B cell (primary cell): ENCODE data around the gene CNOT1. TPM values are rescaled to one million over a fixed set of nuclear protein-coding genes. Genes with fewer than 3 reads are reported as not detected.

ENCODE experiments used
- ATAC-seq: fragments of 200-7000 bp; cut with Tn5 transposase; one replicate; pipeline ENCODE4 v1.10.0; 2021; ENCODE audit warnings: low read depth, mild to moderate bottlenecking, moderate number of reproducible peaks, moderate library complexity
- CTCF ChIA-PET: fragments of 350-600 bp; sonication (Branson Sonifier 250); formaldehyde crosslinking; loops from one replicate; lab custom pipeline; 2021; ENCODE audit warnings: antibody characterized with exemption, inconsistent platforms; lab: Charles Lee
- POLR2A ChIA-PET: fragments of 350-600 bp; sonication (Branson Sonifier 250); formaldehyde crosslinking; loops from one replicate; lab custom pipeline; 2021; ENCODE audit warnings: antibody characterized with exemption; lab: Charles Lee
- DNase-seq: peaks from one replicate; pipeline ENCODE4 v3.0.0; 2013
- H2AFZ ChIP-seq: 2 replicates; pipeline ENCODE4 v1.6.1; 2012; ENCODE audit warnings: mild to moderate bottlenecking, low read depth, low read length; ENCODE audit not compliant: insufficient read depth, poor library complexity, severe bottlenecking
- H3K27ac ChIP-seq, 2 donors: 1 replicate in 1 of 2; 2 replicates in 1 of 2; pipeline ENCODE4 v1.5.1; 2012 to 2013; ENCODE audit warnings: low read length in 2 of 2, mild to moderate bottlenecking in 2 of 2, moderate library complexity in 1 of 2
- H3K27me3 ChIP-seq, 4 experiments: fragments of 200-600 bp in 1 of 4; sonication (generic) in 1 of 4; replicated peaks in 1 of 4; 1 replicate in 2 of 4; 2 replicates in 2 of 4; pipeline versions ENCODE4 v1.6.1 to v1.7.0; 2013 to 2016; ENCODE audit warnings: low read length in 3 of 4, mild to moderate bottlenecking in 2 of 4, mixed read lengths in 1 of 4, moderate library complexity in 1 of 4; ENCODE audit not compliant: insufficient read depth in 4 of 4, control insufficient read depth in 3 of 4; ENCODE audit errors: control extremely low read depth in 1 of 4
- H3K36me3 ChIP-seq, 2 experiments: replicated peaks in 1 of 2; 1 replicate in 1 of 2; 2 replicates in 1 of 2; pipeline versions ENCODE4 v1.6.1 to v1.7.1; 2013; ENCODE audit warnings: low read length in 1 of 2; ENCODE audit not compliant: insufficient read depth in 2 of 2, control insufficient read depth in 1 of 2; ENCODE audit errors: control extremely low read depth in 1 of 2, extremely low read depth in 1 of 2
- H3K4me1 ChIP-seq, 2 donors: fragments of 200-600 bp in 1 of 2; sonication (generic) in 1 of 2; 1 replicate in 1 of 2; 2 replicates in 1 of 2; pipeline versions ENCODE4 v1.5.1 to v1.6.1; 2013 to 2017; ENCODE audit warnings: low read length in 2 of 2; ENCODE audit not compliant: control insufficient read depth in 2 of 2, insufficient read depth in 2 of 2
- H3K4me2 ChIP-seq: replicated peaks from 2 replicates; pipeline ENCODE3; 2012; ENCODE audit warnings: mild to moderate bottlenecking, low read depth, low read length; ENCODE audit not compliant: poor library complexity, severe bottlenecking
- H3K4me3 ChIP-seq, 5 experiments: fragments of 200-600 bp in 1 of 5; sonication (generic) in 1 of 5; 1 replicate in 3 of 5; 2 replicates in 2 of 5; pipeline versions ENCODE4 v1.5.1 to v1.7.0; 2011 to 2016; ENCODE audit warnings: low read length in 4 of 5, mild to moderate bottlenecking in 4 of 5, low read depth in 2 of 5, control low read depth in 1 of 5, moderate library complexity in 1 of 5; ENCODE audit not compliant: insufficient read depth in 1 of 5; ENCODE audit errors: control extremely low read depth in 1 of 5, extremely low read depth in 1 of 5
- H3K79me2 ChIP-seq: fragments of 200-600 bp; sonication (generic); one replicate; pipeline ENCODE4 v1.6.0; 2016; ENCODE audit warnings: low read length; ENCODE audit not compliant: control insufficient read depth, insufficient read depth
- H3K9ac ChIP-seq: fragments of 200-600 bp; sonication (generic); 2 replicates; pipeline ENCODE4 v1.6.1; 2017; ENCODE audit warnings: mild to moderate bottlenecking, low read length, moderate library complexity
- H3K9me3 ChIP-seq, 3 donors: one replicate each; pipeline versions ENCODE4 v1.6.1 to v1.7.1; 2013; ENCODE audit warnings: low read length in 2 of 3; ENCODE audit not compliant: control insufficient read depth in 2 of 3, insufficient read depth in 1 of 3; ENCODE audit errors: control extremely low read depth in 1 of 3
- H4K20me1 ChIP-seq: 2 replicates; pipeline ENCODE4 v1.6.0; 2012; ENCODE audit warnings: mild to moderate bottlenecking, low read length; ENCODE audit not compliant: insufficient read depth, control insufficient read depth, poor library complexity, severe bottlenecking
- H3K27ac Mint-ChIP-seq: one replicate; pipeline ENCODE4 v1.8.0; 2021; ENCODE audit warnings: mixed read lengths
- H3K27me3 Mint-ChIP-seq: one replicate; pipeline ENCODE4 v1.8.0; 2021; ENCODE audit warnings: mixed read lengths
- H3K4me1 Mint-ChIP-seq: one replicate; pipeline ENCODE4 v1.8.0; 2021; ENCODE audit warnings: mixed read lengths
- H3K4me3 Mint-ChIP-seq: one replicate; pipeline ENCODE4 v1.8.0; 2021; ENCODE audit warnings: mixed read lengths
- H3K9me3 Mint-ChIP-seq: one replicate; pipeline ENCODE4 v1.8.0; 2022; ENCODE audit warnings: mixed read lengths; ENCODE audit not compliant: insufficient read depth
- EZH2 ChIP-seq: IDR thresholded peaks from 2 replicates; pipeline ENCODE4 v1.6.1; 2012; ENCODE audit warnings: borderline replicate concordance, low read depth, mild to moderate bottlenecking, moderate library complexity, low read length; ENCODE audit not compliant: insufficient read depth, poor library complexity, severe bottlenecking
- WGBS: methylation state at CpG from one replicate; pipeline ENCODE4 v1.1.5; 2013; ENCODE audit warnings: missing lambda C conversion rate; ENCODE audit not compliant: insufficient coverage; 5-methylcytosine and 5-hydroxymethylcytosine counted together
- intact Hi-C: fragments of 100-400 bp; cut with micrococcal nuclease; formaldehyde crosslinking; loops from one replicate; pipeline ENCODE4 v1.10.0; 2022
- polyA plus RNA-seq: library from polyadenylated mRNA; depleted of rRNA; stranded (reverse); fragments of >200 nt; gene quantifications from 2 replicates; pipeline ENCODE4 v1.2.3, GENCODE V29; 2012
- total RNA-seq, 2 donors: library from RNA; stranded (reverse); fragments of 120-200 nt in 1 of 2; gene quantifications; 1 replicate in 1 of 2; 2 replicates in 1 of 2; pipeline versions ENCODE4 v1.2.3 to v1.2.4, GENCODE V29; 2013 to 2022
- TF ChIP-seq, protein P1 (sequence below): fragments of 200-600 bp; IDR thresholded peaks from one replicate; pipeline ENCODE4 v1.8.0; 2022; ENCODE audit warnings: antibody characterized with exemption, mild to moderate bottlenecking

The CNOT1 gene
- total and polyA plus RNA-seq, 2 donors (not counting 1 experiment from before 2014, with no cell fraction given) = 211 to 268 TPM

- 91% methylated on average over 8 of the region's 10 CpGs for WGBS
- Histone ChIP-seq H2AFZ (no peak overlapping the region), H3K9me3 (no peaks in the 10 kb centered on the region), H3K4me2 (no peak overlapping the region), H3K79me2 (no peaks in the 10 kb centered on the region), H3K27ac (no peak overlapping the region), H3K4me3 (no peak overlapping the region), H4K20me1 (no peaks in the 10 kb centered on the region), H3K36me3 (no peaks in the 10 kb centered on the region), H3K4me1 (peaks cover 0 to 4% of the 10 kb centered on the region in 2 donors), H3K9ac (no peak overlapping the region), H3K27me3 (peaks cover 0 to 5% (median 1%) of the 10 kb centered on the region in 4 experiments)
- ATAC-seq = no peak
- H3K9me3 Mint-ChIP-seq = no peaks in the 10 kb centered on the region
- TF ChIP-seq EZH2 = no peak
- TF ChIP-seq, protein P1, sequence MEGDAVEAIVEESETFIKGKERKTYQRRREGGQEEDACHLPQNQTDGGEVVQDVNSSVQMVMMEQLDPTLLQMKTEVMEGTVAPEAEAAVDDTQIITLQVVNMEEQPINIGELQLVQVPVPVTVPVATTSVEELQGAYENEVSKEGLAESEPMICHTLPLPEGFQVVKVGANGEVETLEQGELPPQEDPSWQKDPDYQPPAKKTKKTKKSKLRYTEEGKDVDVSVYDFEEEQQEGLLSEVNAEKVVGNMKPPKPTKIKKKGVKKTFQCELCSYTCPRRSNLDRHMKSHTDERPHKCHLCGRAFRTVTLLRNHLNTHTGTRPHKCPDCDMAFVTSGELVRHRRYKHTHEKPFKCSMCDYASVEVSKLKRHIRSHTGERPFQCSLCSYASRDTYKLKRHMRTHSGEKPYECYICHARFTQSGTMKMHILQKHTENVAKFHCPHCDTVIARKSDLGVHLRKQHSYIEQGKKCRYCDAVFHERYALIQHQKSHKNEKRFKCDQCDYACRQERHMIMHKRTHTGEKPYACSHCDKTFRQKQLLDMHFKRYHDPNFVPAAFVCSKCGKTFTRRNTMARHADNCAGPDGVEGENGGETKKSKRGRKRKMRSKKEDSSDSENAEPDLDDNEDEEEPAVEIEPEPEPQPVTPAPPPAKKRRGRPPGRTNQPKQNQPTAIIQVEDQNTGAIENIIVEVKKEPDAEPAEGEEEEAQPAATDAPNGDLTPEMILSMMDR = no peak
- no peak overlapping the region for H3K4me3 Mint-ChIP-seq
- CTCF ChIA-PET = interaction anchor here (1.5 to 1.6 kb wide), 2 partner anchors 137 to 138 kb away, joined by 3 to 5 read pairs; no protein-coding TSS in a partner anchor
- H3K4me1 Mint-ChIP-seq = peaks cover 6% of the 10 kb centered on the region
- peaks cover 19% of the 10 kb centered on the region for H3K27me3 Mint-ChIP-seq
- POLR2A ChIA-PET = no interaction called here
- H3K27ac Mint-ChIP-seq = no peak overlapping the region
- DNase-seq = no peak
- intact Hi-C loops = no loop called here
Measured at GRCh38 chr16:58474296-58474695, 155.3 kb downstream of the CNOT1 start.

GRCh38 chr16:58472827-58473226 lies 156.8 kb downstream of the CNOT1 start:
- H3K4me3 Mint-ChIP-seq = no peak overlapping the region
- H3K27me3 Mint-ChIP-seq = peaks cover 34% of the 10 kb centered on the region
- CTCF ChIA-PET = interaction anchor here (1.2 to 1.6 kb wide), 2 partner anchors 15 to 136 kb away, joined by 5 to 7 read pairs; no protein-coding TSS in a partner anchor
- no peaks in the 10 kb centered on the region for H3K36me3 ChIP-seq
- TF ChIP-seq, protein P1 = no peak
- no peak overlapping the region for H3K4me3 ChIP-seq
- peaks cover 6% of the 10 kb centered on the region for H3K4me1 Mint-ChIP-seq
- H3K4me1 ChIP-seq = peaks cover 0 to 4% of the 10 kb centered on the region in 2 donors
- no peak overlapping the region for H3K27ac Mint-ChIP-seq
- POLR2A ChIA-PET = no interaction called here
- WGBS = 95% methylated on average over 3 of the region's 3 CpGs
- H3K9me3 ChIP-seq = no peaks in the 10 kb centered on the region
- H3K27me3 ChIP-seq = peaks cover 0 to 8% (median 1%) of the 10 kb centered on the region in 4 experiments
- H3K4me2 ChIP-seq = no peak overlapping the region
- DNase-seq (no peak), ATAC-seq (no peak)
- H3K9ac ChIP-seq = no peak overlapping the region
- no peak overlapping the region for H3K27ac ChIP-seq
- H3K9me3 Mint-ChIP-seq = no peaks in the 10 kb centered on the region
- H3K79me2 ChIP-seq = no peaks in the 10 kb centered on the region
- intact Hi-C loops = no loop called here
- H2AFZ ChIP-seq = no peak overlapping the region
- no peaks in the 10 kb centered on the region for H4K20me1 ChIP-seq
